Fibroblast of villous mesenchyme (primary cell): ENCODE results near the gene GPR107. TPM values are rescaled to one million over a fixed set of nuclear protein-coding genes. Genes with fewer than 3 reads are reported as not detected.

Source experiments
- DNase-seq: peaks from one replicate; pipeline ENCODE4 v3.0.0-alpha.2; 2010; ENCODE audit warnings: low read depth
- H3K4me3 ChIP-seq: 2 replicates; pipeline ENCODE4 v1.5.1; 2011; ENCODE audit warnings: low read depth, mild to moderate bottlenecking, low read length
- CTCF ChIP-seq: IDR thresholded peaks from 2 replicates; pipeline ENCODE4 v1.5.1; 2012; ENCODE audit warnings: low read depth, mild to moderate bottlenecking, low read length; ENCODE audit not compliant: insufficient read depth
- total RNA-seq: library from RNA; depleted of rRNA; stranded (reverse); fragments of >200 nt; gene quantifications from 2 replicates; pipeline ENCODE4 v1.2.3, GENCODE V29; 2012

The GPR107 gene
- total RNA-seq, 1 donor, result 38.0 TPM

- TF ChIP-seq CTCF, result peak; percentile 41
- H3K4me3 ChIP-seq, result no peak overlapping the region
Measured at GRCh38 chr9:130058154-130058553, 4.4 kb downstream of the GPR107 start.

GRCh38 chr9:130058887-130059286 is 5.2 kb downstream of the GPR107 start:
- DNase-seq, result peak; percentile 56
- no peak overlapping the region for H3K4me3 ChIP-seq
- TF ChIP-seq CTCF, result no peak

More at GRCh38 chr9:130058154-130058553, 4.4 kb downstream of the GPR107 start:
- DNase-seq, result peak; percentile 17

GRCh38 chr9:130060296-130060695 is 6.6 kb downstream of the GPR107 start:
- no peak for TF ChIP-seq CTCF
- DNase-seq, result no peak
- no peak overlapping the region for H3K4me3 ChIP-seq

GRCh38 chr9:130062750-130063149 is 9.0 kb downstream of the GPR107 start:
- DNase-seq, result no peak
- TF ChIP-seq CTCF, result no peak
- H3K4me3 ChIP-seq, result no peak overlapping the region

- no peak for TF ChIP-seq CTCF
- H3K4me3 ChIP-seq, result no peak overlapping the region
- no peak for DNase-seq
Measured at GRCh38 chr9:130064621-130065020, 10.9 kb downstream of the GPR107 start.

- no peak for TF ChIP-seq CTCF
Measured at GRCh38 chr9:130069048-130069447, 15.3 kb downstream of the GPR107 start.

GRCh38 chr9:130072515-130073235 is 19.0 kb downstream of the GPR107 start:
- H3K4me3 ChIP-seq, result no peak overlapping the region
- peak; percentile 14 for DNase-seq
- no peak for TF ChIP-seq CTCF

More at GRCh38 chr9:130069048-130069447, 15.3 kb downstream of the GPR107 start:
- no peak overlapping the region for H3K4me3 ChIP-seq
- no peak for DNase-seq
